Renal cortex interstitium (tissue), 11 donors: Measurements from ENCODE around the gene RBSN. TPM values are rescaled to one million over a fixed set of nuclear protein-coding genes. Genes with fewer than 3 reads are reported as not detected.
A peak's percentile ranks its signal among the peaks of the same experiment; 100 is the strongest.

Experiments used
- DNase-seq, 11 donors: peaks; one replicate each; pipeline ENCODE4 v3.0.0-alpha.2; 2013; ENCODE audit warnings: low read depth in 9 of 11, low spot score in 4 of 11; ENCODE audit errors: extremely low read depth in 1 of 11
- polyA plus RNA-seq, 3 donors: library from polyadenylated mRNA; unstranded; fragments of 120-200 nt; gene quantifications; one replicate each; pipeline ENCODE4 v1.2.1, GENCODE V29; 2013; ENCODE audit not compliant: insufficient read length in 3 of 3

The RBSN gene
- polyA plus RNA-seq, 3 donors = 23.5 to 28.8 (median 25.7) TPM

- no peak for DNase-seq
These were observed 32.5 kb downstream of the RBSN start for GRCh38 chr3:15066467-15066866.

- no peak for DNase-seq
These were observed 33.4 kb downstream of the RBSN start for GRCh38 chr3:15065550-15066007.

GRCh38 chr3:15064835-15065549 lies 34.0 kb downstream of the RBSN start, which contains the start of gene MRPS25:
Gene MRPS25 (minus strand): TSS chr3:15065315. CDS start chr3:15065194, 121 bp downstream.
- DNase-seq = peak; percentile 67 to 89 (median 83)

GRCh38 chr3:15064299-15064834 lies 34.6 kb downstream of the RBSN start:
- DNase-seq = peak in 1 of 11 donors; percentile 16

GRCh38 chr3:15063656-15064286 lies 35.2 kb downstream of the RBSN start:
- DNase-seq = no peak

- DNase-seq = no peak
These were observed 35.7 kb downstream of the RBSN start for GRCh38 chr3:15063238-15063637.

GRCh38 chr3:15060029-15060428 lies 38.9 kb downstream of the RBSN start:
- no peak for DNase-seq

- no peak for DNase-seq
These were observed 42.1 kb downstream of the RBSN start for GRCh38 chr3:15056676-15057404.

- DNase-seq = no peak
These were observed 43.9 kb downstream of the RBSN start for GRCh38 chr3:15055019-15055557.

- no peak for DNase-seq
These were observed 45.4 kb downstream of the RBSN start for GRCh38 chr3:15053541-15053940.

- no peak for DNase-seq
These were observed 46.4 kb downstream of the RBSN start for GRCh38 chr3:15052335-15053242.

GRCh38 chr3:15051531-15051930 lies 47.4 kb downstream of the RBSN start:
- DNase-seq = no peak

- DNase-seq = no peak
These were observed 48.4 kb downstream of the RBSN start for GRCh38 chr3:15050405-15051092.

- no peak for DNase-seq
These were observed 49.4 kb downstream of the RBSN start for GRCh38 chr3:15049584-15049983.

- DNase-seq = no peak
These were observed 53.3 kb downstream of the RBSN start for GRCh38 chr3:15045667-15046066.

- DNase-seq = no peak
These were observed 54.6 kb downstream of the RBSN start for GRCh38 chr3:15044326-15044725.

- DNase-seq = no peak
These were observed 55.4 kb downstream of the RBSN start for GRCh38 chr3:15043408-15044171.
